HG02938 (cell line): ENCODE results near the gene CCDC60.

Experiments
- ATAC-seq: cut with Tn5 transposase; IDR thresholded peaks from one replicate; pipeline ENCODE4 v1.9.1; 2021; ENCODE audit warnings: mild to moderate bottlenecking, moderate library complexity; ENCODE audit not compliant: unreplicated experiment

Gene CCDC60

GRCh38 chr12:119383206-119383605 is 48.7 kb downstream of the CCDC60 start:
- ATAC-seq: no peak

GRCh38 chr12:119384340-119384739 is 49.8 kb downstream of the CCDC60 start:
- ATAC-seq: no peak

DNA sequence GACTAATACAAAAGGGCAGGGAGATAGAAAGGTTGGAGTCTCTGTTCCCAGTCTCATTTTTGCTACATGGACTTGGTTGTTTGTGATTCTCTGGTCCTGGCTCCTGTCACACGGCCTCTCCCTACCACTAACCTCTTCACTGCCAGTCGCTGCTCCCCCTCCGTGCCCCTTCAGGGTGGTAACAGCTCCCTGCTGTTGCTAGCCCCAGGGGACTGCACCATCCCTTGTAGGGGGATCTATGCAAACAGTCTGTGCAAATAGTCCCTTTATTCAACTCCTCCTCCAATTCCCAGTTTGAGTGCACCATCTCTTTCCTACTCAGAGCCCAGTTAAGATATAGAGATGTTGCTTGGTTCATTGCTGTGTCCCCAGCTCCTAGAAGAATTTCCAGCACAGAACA is 51.1 kb downstream of the CCDC60 start:
- no peak for ATAC-seq

GRCh38 chr12:119389687-119390086 is 55.2 kb downstream of the CCDC60 start:
- ATAC-seq: no peak

DNA sequence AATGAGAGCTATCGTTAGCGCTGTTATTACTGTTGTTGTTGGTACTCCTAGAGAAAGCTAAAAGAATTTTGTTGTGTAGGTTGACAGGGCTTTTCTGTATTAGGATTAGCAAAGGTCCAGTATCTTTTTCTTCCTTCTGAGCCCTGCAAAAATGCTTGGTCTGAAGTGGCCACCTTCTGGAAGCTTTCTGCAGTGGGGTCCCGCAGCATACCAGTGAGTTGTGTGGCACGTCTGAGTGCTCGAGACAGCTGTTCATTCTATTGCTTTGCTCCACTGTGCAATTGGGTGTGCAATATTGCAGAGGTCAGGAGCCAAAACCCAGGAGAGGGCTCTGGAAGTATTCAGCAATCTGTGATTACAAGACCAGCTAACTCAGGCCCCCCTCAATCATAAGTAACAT is 57.1 kb downstream of the CCDC60 start:
- no peak for ATAC-seq

GRCh38 chr12:119393677-119394076 is 59.1 kb downstream of the CCDC60 start:
- no peak for ATAC-seq

- no peak for ATAC-seq
These were observed 63.0 kb downstream of the CCDC60 start for GRCh38 chr12:119397540-119397939.

GRCh38 chr12:119398190-119398589 is 63.7 kb downstream of the CCDC60 start:
- ATAC-seq: no peak

DNA sequence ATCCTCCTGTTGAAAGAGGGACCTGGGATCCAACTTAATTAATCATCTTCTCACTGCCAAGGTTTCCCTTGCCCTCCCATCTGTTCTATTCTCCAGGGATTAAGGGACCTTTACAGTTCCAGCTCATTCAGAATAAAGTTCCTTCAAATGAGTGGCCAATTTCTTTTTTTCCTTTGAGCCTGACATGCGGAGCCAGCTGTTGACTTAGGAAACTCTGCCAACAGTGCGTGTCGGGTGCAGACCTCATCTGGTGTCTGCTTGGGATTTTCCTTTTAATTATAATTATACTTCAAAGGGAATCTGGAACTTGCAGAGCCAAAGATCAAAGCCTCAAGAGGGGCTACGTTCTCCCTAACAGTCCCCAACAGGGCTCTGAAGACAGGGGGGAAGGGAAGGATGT is 64.8 kb downstream of the CCDC60 start:
- ATAC-seq: no peak

- ATAC-seq: no peak
These were observed 71.8 kb downstream of the CCDC60 start for GRCh38 chr12:119406308-119406707.

DNA sequence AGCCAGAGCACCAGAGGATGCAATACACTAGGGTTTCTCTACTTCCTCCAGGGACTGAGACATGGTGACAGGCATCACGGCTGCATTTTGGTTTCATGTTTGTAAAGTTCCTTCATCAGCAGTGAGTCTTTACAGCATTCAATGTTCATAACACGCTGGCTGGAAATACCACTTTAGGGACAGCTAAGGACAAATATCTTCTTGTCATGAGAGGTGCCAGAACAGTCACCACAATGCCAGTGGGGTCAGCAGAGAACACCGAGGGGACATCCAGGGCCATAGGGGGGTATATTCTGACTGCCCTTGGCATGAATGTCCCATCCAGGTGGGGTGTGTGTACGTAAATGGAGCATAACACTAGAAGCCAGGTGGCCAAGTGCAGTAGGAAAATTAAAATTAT is 72.3 kb downstream of the CCDC60 start:
- ATAC-seq: no peak

DNA sequence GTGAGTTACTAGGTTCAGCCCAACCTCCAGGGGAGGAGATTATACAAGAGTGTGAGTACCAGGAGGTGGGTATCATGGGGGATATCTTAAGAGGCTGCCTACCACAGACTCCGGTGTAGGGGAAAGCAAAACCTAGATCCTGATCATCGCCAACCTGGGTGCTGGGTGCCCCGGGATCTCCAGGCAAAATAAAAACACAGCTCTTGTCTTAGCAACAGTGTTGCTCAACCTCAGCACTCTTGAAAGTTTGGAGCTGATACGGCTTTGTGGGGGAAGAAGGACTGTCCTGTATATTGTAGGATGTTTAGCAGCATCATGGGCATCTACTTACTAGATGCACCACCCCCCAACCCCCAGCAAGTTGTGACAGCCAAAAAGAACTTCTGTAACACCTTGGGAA is 74.5 kb downstream of the CCDC60 start:
- no peak for ATAC-seq

DNA sequence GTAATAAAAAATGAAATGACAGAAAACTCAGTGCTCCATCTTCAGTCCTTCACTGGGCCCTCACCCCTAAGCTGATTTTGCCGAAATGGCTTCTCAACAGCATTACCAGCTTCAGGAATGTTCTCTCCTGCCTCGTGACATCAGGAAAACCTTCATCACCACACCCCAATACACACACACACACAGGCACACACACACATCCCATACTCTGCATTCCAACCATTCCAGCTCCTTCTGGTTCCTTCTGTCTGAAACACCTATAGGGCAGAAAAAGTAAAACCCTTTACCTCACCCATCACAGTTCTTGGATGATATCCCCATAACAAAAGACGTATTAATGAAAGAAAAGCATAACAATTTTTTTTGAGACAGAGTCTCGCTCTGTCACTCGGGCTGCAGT is 75.9 kb downstream of the CCDC60 start:
- ATAC-seq: no peak

- ATAC-seq: no peak
These were observed 77.8 kb downstream of the CCDC60 start for GRCh38 chr12:119412306-119412705.

DNA sequence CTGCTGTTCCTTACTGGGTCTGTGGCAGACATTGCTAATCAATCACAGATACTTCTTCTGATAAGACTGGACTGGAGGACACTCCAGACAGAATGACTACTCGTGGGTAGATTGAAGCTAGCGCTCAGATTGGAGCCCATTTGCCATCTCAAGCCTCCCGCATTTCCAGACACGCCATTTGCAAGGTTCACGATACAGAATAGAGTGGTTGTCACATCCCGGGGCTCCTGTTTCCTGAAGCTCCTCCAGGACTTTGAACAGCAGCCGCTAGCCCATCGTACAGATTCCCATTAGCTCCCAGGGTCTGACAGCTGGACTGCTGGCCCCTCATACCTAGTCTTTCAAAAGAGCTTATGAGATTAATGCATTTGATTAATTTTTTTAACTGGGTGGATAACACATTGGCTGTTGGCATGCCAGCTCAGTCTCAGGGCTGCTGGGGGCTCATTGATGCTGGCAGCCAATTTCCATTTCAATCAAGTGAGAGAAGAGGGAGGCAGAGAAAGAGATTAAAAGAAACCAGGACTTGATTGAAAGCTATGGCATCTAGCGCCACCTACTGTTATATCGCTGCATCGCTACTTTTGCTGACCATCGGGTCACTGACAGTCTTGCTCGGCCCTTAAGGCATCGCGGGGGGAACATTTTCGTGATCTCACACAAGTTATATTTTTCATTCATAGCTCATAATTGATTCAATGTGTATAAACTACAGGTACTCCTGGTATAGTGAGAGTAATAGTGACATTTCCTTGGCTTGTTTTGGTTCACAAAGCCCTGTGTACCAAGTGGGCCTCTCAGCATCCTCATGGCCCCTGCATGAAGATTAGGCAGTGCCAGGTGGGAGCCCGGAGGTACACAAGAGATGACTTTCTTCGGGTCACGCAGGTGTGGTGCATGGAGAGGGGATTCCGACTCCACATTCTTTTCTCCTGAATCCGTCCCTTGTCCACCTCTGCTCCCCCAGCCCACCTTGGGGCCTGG is 78.6 kb downstream of the CCDC60 start:
- no peak for ATAC-seq

GRCh38 chr12:119415714-119416113 is 81.2 kb downstream of the CCDC60 start:
- no peak for ATAC-seq

DNA sequence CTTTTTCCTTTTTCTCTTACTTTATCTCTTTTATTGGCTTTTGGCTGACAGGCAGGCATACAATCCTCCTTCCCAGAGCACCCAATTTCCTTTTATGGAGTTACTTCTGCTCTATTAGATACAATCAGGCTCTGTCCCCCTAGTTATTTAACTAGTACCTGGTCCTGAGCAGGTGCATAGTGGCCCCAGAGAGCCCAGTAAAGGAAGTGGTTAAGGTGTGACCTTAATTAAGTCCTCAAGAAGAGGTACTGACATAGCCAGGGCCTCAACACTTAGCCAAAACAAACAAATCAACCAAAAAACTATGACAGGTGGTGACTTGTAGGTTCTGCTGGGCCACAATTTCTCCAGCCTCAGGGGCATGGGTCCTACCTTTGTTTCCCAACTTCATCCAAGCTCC is 82.9 kb downstream of the CCDC60 start:
- ATAC-seq: no peak

GRCh38 chr12:119419381-119419780 is 84.9 kb downstream of the CCDC60 start:
- ATAC-seq: no peak

DNA sequence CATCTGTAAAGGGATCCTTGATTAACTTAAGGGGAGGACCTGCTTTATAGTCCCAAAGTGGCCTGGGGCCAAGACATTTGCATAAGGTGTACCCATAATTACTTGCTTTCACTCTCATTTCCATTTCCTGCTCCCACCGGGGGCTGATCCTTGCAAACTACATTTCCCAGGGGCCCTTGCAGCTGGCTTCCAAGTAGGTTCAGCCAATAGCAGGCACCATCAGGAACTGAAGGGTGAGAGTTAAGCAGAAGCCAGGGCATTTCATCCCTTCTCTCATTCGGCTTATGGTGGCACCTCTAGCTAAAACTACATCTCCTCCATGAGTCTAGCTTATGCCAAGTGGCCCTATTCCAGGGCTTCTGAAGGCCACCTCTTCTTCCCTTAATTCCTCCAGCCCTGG is 88.8 kb downstream of the CCDC60 start:
- ATAC-seq: no peak

DNA sequence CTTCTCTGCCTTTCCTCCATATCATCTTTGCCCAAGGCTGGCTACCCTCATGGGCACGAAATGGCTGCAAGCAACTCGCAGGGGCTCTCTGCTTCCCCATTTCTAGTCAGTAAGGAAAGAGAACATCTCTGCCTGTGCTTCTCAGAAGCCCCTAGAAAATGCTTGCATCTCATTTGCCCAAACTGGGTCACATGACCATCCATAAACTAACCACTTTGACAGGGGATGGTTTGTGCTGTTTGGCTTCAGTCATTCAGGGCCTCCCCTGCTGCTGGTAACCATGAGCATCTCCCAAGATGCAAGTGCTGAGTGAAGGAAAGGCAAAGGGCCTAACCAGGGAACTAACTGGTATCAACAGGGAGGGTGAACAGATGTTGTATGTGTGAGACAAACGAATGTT is 91.1 kb downstream of the CCDC60 start:
- no peak for ATAC-seq

- no peak for ATAC-seq
These were observed 96.6 kb downstream of the CCDC60 start for GRCh38 chr12:119431151-119431550.

DNA sequence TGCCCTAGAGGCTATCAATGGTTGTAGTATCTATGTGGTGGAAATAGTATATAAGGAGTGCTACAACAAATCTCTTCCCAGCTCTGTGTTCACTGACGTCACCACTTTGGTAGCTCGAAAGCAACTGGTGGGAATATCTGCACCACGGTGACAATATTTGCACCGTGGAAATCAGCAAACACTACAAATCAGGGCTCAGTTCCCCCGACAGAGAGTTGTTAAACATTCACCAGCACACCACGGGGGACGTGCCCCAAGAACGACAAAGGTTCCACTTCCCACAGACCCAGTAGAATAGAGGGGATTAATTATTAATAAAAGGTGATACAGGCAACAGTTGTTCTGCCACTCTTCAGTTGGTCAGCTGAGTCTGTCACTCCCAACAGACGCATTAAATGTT is 98.4 kb downstream of the CCDC60 start:
- ATAC-seq: no peak
